Subcutaneous abdominal adipose tissue (tissue), 5 donors: ENCODE data around the gene CAPS.
A peak's percentile ranks its signal among the peaks of the same experiment; 100 is the strongest.

ENCODE experiments used
- H3K27ac ChIP-seq: one replicate; pipeline ENCODE4 v1.7.0; 2013; ENCODE audit warnings: low read depth, mild to moderate bottlenecking, inconsistent platforms, low read length, moderate library complexity
- H3K27me3 ChIP-seq, 5 donors: one replicate each; pipeline ENCODE4 v1.7.0; 2013; ENCODE audit warnings: low read length in 5 of 5, inconsistent platforms in 1 of 5; ENCODE audit not compliant: control insufficient read depth in 5 of 5, insufficient read depth in 4 of 5
- H3K36me3 ChIP-seq, 5 donors: one replicate each; pipeline ENCODE4 v1.7.0; 2013; ENCODE audit warnings: low read length in 5 of 5; ENCODE audit not compliant: control insufficient read depth in 5 of 5, insufficient read depth in 5 of 5
- H3K4me1 ChIP-seq, 5 donors: one replicate each; pipeline ENCODE4 v1.7.0; 2013; ENCODE audit warnings: low read length in 5 of 5, mild to moderate bottlenecking in 3 of 5, moderate library complexity in 1 of 5; ENCODE audit not compliant: control insufficient read depth in 5 of 5, insufficient read depth in 5 of 5
- H3K4me3 ChIP-seq, 5 donors: one replicate each; pipeline ENCODE4 v1.7.0; 2013; ENCODE audit warnings: low read length in 5 of 5, low read depth in 1 of 5
- H3K9ac ChIP-seq, 5 donors: one replicate each; pipeline ENCODE4 v1.7.0; 2013; ENCODE audit warnings: low read length in 5 of 5, mild to moderate bottlenecking in 4 of 5, moderate library complexity in 3 of 5
- H3K9me3 ChIP-seq, 5 donors: one replicate each; pipeline ENCODE4 v1.7.0; 2013; ENCODE audit warnings: low read length in 5 of 5; ENCODE audit not compliant: control insufficient read depth in 5 of 5
- donor health status: healthy.
- donor health status: healthy.
- donor health status: healthy.
- donor health status: healthy.
- donor health status: healthy.

The CAPS gene

DNA sequence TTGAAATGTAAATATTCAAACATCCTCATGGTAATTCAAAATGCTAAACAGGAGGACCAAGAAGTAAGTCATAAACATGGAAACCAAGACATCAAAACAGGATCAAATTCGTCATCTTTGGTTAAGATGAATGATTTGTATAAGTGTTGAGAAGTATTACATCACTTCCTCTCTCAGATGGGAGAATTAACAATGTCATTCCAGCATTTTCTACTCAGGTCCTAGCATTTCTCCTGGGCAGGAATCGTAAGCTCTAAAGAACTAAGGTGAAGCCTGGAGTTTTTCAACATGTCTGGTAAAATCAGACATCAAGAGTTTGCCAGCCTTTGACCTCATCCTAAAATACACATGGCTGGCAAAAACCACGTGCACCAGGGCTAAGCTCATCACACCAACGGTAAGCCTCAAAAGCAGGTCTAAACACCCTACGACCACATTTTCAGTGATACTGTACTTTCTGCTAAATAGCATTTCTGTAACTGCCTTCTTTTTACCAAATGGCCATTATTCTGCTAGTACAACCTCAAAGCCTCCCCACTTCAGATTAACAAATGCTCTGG lies 39.1 kb downstream of the CAPS start:
- Histone ChIP-seq H3K4me3 (no peak overlapping the region), H3K9ac (no peak overlapping the region), H3K4me1 (peaks cover 8 to 58% (median 45%) of the 10 kb centered on the region in 5 donors), H3K27ac (peak overlapping the region; percentile 7), H3K9me3 (no peaks in the 10 kb centered on the region), H3K36me3 (peaks cover 0 to 17% (median 11%) of the 10 kb centered on the region in 5 donors), H3K27me3 (no peaks in the 10 kb centered on the region)

DNA sequence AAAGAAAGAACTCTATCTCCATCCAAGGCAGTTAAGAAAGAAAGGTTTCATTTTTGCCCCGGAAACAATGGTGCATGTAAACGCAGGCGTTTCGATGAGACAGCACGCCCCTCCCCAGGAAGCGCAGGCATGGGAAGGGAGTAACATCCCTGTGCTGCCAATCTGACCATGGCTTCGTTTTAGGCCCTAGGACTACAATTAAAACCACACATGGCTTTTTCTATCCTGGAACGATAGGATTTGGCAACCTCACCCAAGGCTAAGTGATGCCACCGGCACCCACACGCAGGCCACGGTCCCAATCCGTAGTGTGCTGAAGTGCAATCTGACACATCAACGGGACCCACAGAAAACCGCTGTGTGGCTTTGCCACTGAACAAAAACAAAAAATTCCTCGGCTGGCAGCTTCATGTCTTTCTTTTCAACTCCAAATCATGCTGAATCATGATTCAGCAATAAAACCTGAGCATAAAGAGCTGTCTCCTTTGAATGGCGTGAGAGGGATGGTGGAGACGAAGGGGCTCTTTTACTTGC lies 39.7 kb downstream of the CAPS start:
- H3K27ac ChIP-seq: peak overlapping the region; percentile 7
- H3K9me3 ChIP-seq: no peaks in the 10 kb centered on the region
- peaks cover 0 to 17% (median 11%) of the 10 kb centered on the region in 5 donors for H3K36me3 ChIP-seq
- peak overlapping the region in 1 of 5 donors; percentile 3 for H3K4me3 ChIP-seq
- H3K9ac ChIP-seq: peak overlapping the region in 2 of 5 donors; percentile 10 to 17
- H3K27me3 ChIP-seq: no peaks in the 10 kb centered on the region
- peaks cover 8 to 52% (median 45%) of the 10 kb centered on the region in 5 donors for H3K4me1 ChIP-seq

DNA sequence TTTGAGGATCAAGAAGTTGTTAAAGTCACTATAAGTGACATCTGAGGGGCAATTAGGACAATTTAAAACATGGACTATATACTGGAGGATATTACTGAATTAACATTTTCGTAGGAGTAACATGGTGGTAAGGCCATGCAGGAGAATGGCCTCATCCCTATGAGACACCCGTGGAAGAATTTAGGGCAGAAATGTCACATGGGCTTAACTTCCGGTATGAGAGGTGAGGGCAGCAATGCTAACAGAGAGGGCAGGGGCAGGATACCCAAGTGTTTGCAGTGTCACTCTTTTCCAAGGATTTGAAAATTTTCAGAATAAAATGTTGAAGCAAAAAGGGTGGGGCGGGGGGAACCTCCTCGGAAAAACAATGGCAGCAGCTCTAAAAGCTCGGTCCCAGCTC lies 40.2 kb downstream of the CAPS start:
- Histone ChIP-seq H3K9me3 (no peaks in the 10 kb centered on the region), H3K27me3 (no peaks in the 10 kb centered on the region), H3K4me3 (no peak overlapping the region), H3K9ac (peak overlapping the region in 1 of 5 donors; percentile 10), H3K27ac (peak overlapping the region; percentile 7), H3K36me3 (peaks cover 0 to 17% (median 11%) of the 10 kb centered on the region in 5 donors), H3K4me1 (peaks cover 8 to 50% (median 47%) of the 10 kb centered on the region in 5 donors)

DNA sequence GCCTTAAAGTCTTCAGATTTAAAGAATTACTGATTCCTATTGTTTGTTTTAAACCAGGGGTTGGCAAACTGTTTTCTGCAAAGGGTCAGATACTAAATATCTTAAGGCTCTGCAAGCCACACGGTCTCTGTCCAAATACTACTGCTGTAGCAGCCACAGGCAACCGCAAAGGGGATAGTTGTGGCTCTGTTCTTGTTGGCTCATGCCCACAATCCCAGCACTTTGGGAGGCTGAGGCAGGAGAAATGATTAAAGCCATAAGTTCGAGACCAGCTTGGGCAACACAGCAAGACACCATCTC lies 41.5 kb downstream of the CAPS start:
- Histone ChIP-seq H3K27me3 (no peaks in the 10 kb centered on the region), H3K4me3 (no peak overlapping the region), H3K36me3 (peaks cover 0 to 9% (median 0%) of the 10 kb centered on the region in 5 donors), H3K4me1 (peaks cover 11 to 60% (median 56%) of the 10 kb centered on the region in 5 donors), H3K9ac (no peak overlapping the region), H3K27ac (no peak overlapping the region), H3K9me3 (no peaks in the 10 kb centered on the region)

DNA sequence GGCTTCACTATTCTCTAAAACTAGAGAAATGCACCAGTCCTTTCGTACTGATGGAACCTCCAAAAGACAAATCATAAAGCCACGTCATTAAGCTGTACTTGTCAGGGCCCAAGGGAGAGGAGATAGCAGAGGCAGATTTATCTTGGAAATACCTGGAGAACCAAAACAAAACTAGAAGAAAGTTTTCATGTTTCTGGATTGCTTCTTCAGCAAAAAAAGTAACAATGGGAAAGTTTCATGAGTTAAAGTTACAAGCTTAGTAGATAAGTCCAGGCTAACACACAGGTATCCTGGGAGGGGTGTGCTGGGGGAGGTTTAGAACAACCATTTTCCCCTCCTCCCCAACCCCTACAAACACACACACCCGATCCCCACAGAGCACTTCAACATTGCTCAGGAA lies 42.3 kb downstream of the CAPS start:
- Histone ChIP-seq H3K4me3 (no peak overlapping the region), H3K27me3 (no peaks in the 10 kb centered on the region), H3K9ac (no peak overlapping the region), H3K9me3 (no peaks in the 10 kb centered on the region), H3K27ac (no peak overlapping the region), H3K36me3 (peaks cover 0 to 9% (median 0%) of the 10 kb centered on the region in 5 donors), H3K4me1 (peaks cover 11 to 59% (median 55%) of the 10 kb centered on the region in 5 donors)

DNA sequence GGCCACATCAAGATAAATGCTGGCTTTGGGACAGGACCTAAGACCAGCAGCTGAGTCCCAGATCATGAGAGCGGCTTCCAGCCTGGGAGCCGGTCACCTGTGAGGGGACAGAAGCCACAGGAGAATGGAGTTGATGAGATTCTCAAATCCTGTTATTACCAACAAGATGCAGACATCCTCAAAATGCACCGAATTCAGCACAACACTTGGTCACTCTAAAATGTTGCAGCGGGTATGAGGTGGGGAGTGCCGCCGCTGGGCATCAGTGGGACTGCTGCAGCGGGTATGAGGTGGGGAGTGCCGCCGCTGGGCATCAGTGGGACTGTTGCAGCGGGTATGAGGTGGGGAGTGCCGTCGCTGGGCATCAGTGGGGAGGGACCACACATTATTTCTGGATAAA lies 42.7 kb downstream of the CAPS start:
- Histone ChIP-seq H3K27me3 (no peaks in the 10 kb centered on the region), H3K4me1 (peaks cover 12 to 58% (median 54%) of the 10 kb centered on the region in 5 donors), H3K9ac (no peak overlapping the region), H3K27ac (no peak overlapping the region), H3K4me3 (no peak overlapping the region), H3K36me3 (peaks cover 0 to 9% (median 0%) of the 10 kb centered on the region in 5 donors), H3K9me3 (no peaks in the 10 kb centered on the region)

DNA sequence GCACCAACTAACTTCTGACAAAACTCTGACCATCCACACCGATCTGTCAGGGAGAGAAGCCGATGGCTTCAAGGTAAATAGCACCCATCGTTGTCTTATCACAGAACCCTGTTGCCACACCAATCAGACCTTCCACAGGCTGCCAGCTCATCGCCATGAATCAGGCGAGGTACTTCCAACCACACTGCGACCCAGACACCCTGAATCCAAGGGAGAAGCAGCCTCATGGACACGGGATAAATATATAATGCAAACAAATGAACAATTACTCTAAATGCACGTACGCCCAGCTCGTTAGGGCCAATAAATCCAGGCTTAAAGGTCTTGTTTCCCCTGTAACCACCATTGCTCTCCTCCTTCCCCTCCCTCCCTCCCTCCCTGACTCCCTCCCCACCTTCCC lies 43.1 kb downstream of the CAPS start:
- Histone ChIP-seq H3K27ac (no peak overlapping the region), H3K4me3 (no peak overlapping the region), H3K9me3 (no peaks in the 10 kb centered on the region), H3K9ac (no peak overlapping the region), H3K27me3 (no peaks in the 10 kb centered on the region), H3K36me3 (peaks cover 0 to 9% (median 0%) of the 10 kb centered on the region in 5 donors), H3K4me1 (peaks cover 14 to 58% (median 54%) of the 10 kb centered on the region in 5 donors)

DNA sequence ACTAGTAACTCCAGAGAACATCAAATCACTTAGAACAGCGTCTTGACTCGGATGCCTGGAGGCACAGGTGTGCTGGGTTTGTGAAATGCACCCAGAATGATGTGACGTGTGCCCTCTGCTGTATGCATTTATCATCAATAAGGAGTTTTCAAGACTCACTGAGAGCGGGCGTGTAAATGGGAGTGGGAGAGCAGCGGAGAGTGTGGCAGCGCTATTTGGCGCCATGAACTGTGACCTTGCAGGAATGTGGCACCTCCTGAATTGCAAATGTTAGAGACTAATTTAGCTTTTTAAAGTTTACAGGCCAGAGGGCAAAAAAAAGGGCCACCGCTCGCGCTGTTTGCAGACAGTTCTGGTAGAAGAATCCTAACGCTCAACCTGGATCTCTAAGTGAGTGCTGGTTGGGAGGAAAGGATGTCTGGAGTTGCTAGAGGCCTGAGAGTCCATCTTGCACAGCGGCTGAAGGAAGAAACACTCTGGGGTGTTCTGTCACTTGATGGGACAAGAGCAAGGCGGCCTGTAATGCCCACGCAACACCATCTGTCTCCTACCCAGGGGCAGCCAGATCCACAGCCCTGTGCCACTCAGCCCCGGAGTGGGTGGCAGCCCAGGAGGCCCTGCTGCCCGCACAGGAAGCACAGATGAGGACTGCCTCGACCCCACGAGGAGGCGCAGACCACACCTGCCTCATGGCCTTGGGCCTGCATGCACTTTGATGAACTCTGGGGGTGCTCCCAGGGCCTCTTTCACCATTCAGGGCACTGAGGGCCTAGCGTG lies 44.2 kb downstream of the CAPS start:
- Histone ChIP-seq H3K27me3 (no peaks in the 10 kb centered on the region), H3K4me3 (no peak overlapping the region), H3K9ac (no peak overlapping the region), H3K4me1 (peaks cover 17 to 58% (median 54%) of the 10 kb centered on the region in 5 donors), H3K9me3 (no peaks in the 10 kb centered on the region), H3K36me3 (peaks cover 0 to 9% (median 0%) of the 10 kb centered on the region in 5 donors), H3K27ac (no peak overlapping the region)

DNA sequence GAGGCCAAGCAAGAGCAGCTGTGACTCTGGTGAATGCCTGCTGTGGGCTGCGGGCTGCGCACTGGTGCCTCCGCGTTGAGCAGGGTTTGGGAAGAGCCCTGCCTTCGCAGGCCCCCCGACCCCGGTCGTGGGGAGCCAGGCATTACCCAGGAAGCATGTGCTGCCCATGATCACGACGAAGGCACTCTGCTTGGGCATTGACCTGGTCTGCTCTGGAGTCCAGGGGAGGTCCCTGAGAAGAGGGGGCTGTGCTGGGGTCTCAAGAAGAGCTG lies 44.7 kb downstream of the CAPS start:
- no peak overlapping the region for H3K27ac ChIP-seq
- no peaks in the 10 kb centered on the region for H3K9me3 ChIP-seq

DNA sequence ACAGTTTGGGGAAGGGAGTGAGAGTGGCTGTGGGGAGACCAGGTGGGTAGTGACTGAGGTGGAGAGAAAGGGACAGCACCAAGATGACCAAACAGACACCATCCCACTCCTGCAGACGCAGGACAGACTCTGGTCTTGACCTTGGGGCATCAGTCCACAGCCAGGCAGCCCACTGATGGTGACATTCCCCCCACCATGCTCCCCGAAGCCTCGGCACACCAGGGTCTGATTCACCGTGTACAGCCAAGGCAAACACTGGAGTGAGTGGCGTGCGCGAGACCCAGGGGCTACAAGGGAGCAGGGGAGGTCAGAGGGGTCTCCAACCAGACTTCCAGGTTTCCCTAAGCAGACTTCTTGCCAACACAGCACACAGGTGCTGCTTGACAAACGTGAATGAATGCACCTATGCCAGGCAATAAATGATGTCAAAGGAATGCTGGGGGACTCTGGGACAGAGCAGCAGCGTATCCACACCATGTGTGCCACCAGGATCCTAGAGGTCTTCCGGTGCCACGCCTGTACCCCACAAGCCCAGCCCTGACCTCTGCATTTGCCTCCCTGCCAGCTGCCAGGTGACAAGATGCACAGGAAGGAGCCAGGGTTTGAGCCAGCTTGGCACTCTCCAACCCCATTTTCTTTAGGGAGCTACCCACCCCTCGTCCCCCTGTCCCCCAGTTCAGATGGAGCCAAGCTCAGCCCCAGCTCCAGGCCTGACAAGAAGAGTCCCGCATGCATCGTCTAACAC lies 45.4 kb downstream of the CAPS start:
- peak overlapping the region in 1 of 5 donors; percentile 17 for H3K9ac ChIP-seq
- peaks cover 0 to 9% (median 0%) of the 10 kb centered on the region in 5 donors for H3K36me3 ChIP-seq
- H3K27me3 ChIP-seq: no peaks in the 10 kb centered on the region
- H3K4me1 ChIP-seq: peaks cover 15 to 51% (median 46%) of the 10 kb centered on the region in 5 donors
- H3K27ac ChIP-seq: no peak overlapping the region
- H3K4me3 ChIP-seq: no peak overlapping the region
- no peaks in the 10 kb centered on the region for H3K9me3 ChIP-seq

More for the DNA sequence above, 44.7 kb downstream of the CAPS start:
- H3K9ac ChIP-seq: no peak overlapping the region
- no peaks in the 10 kb centered on the region for H3K27me3 ChIP-seq
- peaks cover 17 to 53% (median 52%) of the 10 kb centered on the region in 5 donors for H3K4me1 ChIP-seq
- H3K36me3 ChIP-seq: peaks cover 0 to 9% (median 0%) of the 10 kb centered on the region in 5 donors
- no peak overlapping the region for H3K4me3 ChIP-seq
